ENCODE results near the gene SLC22A23. TPM values are rescaled to one million over a fixed set of nuclear protein-coding genes. Genes with fewer than 3 reads are reported as not detected.

SLC22A23 gene
- total and polyA plus RNA-seq, 2 of the 4 experiments (the other 2 are of a cell fraction): 0.72 to 1.6 TPM

GRCh38 chr6:3318821-3319540 is 137.9 kb downstream of the SLC22A23 start:
- Histone ChIP-seq H4K8ac (ENCODE audit: low read depth in 2 of 2, low read length in 2 of 2) (no peak overlapping the region), H3K9me1 (ENCODE audit: insufficient read depth, low read length) (no peaks in the 10 kb centered on the region; the same call in 1 of the 2 replicates), H3K27ac (ENCODE audit: insufficient read depth, low read length) (no peak overlapping the region), H2AK9ac (replicated peaks; ENCODE audit: low read depth, low read length, poor library complexity) (no peak overlapping the region), H2BK5ac (ENCODE audit: low read depth, low read length, poor library complexity, severe bottlenecking) (no peak overlapping the region), H2AFZ (replicated peaks; ENCODE audit: low read length, poor library complexity) (no peak overlapping the region), H3K4me1 (ENCODE audit: control insufficient read depth, insufficient read depth, low read length) (peaks cover 2% of the 10 kb centered on the region), H4K5ac (ENCODE audit: low read depth, low read length) (no peak overlapping the region), H4K20me1 (ENCODE audit: insufficient read depth, low read length) (no peaks in the 10 kb centered on the region), H2AK5ac (ENCODE audit: low read depth, low read length) (no peak overlapping the region), H3K56ac (ENCODE audit: extremely low read depth, insufficient read depth, low read length) (no peak overlapping the region), H3K9ac (ENCODE audit: low read depth, low read length) (no peak overlapping the region), H3K79me1 (ENCODE audit: low read depth in 1 of 2, low read length in 2 of 2) (no peaks in the 10 kb centered on the region), H3K14ac (replicated peaks; ENCODE audit: low read depth, low read length) (no peak overlapping the region), H2BK20ac (ENCODE audit: low read depth, low read length) (no peak overlapping the region), H4K91ac (ENCODE audit: insufficient read depth, low read depth, low read length) (no peak overlapping the region), H3K9me3 (ENCODE audit: control insufficient read depth, insufficient read depth, low read length) (no peaks in the 10 kb centered on the region; the same call in 1 of the 2 replicates), H3K27me3 (ENCODE audit: control insufficient read depth, insufficient read depth, low read length) (peaks cover 48% of the 10 kb centered on the region), H3K18ac (ENCODE audit: low read depth, low read length) (no peak overlapping the region), H2BK15ac (ENCODE audit: low read depth, low read length) (no peak overlapping the region), H2BK120ac (ENCODE audit: low read depth, low read length) (no peak overlapping the region), H3K36me3 (ENCODE audit: control insufficient read depth, insufficient read depth, low read length) (no peaks in the 10 kb centered on the region), H3K4ac (ENCODE audit: low read depth, low read length) (no peak overlapping the region), H3K23ac (ENCODE audit: low read depth, low read length) (no peak overlapping the region), H3K4me2 (ENCODE audit: low read depth, low read length) (no peak overlapping the region), H3K4me3 (ENCODE audit: insufficient read depth, low read depth, low read length) (no peak overlapping the region)
- intact Hi-C loops (cut with micrococcal nuclease) (no loop called here), dilution Hi-C loops (cut with HindIII; ENCODE audit: low sequenced_read_pairs, unreplicated experiment) (no loop called here), in situ Hi-C loops (cut with MboI; ENCODE audit: low sequenced_read_pairs) (no loop called here)
- no peak for ATAC-seq (ENCODE audit: low read depth)
- TF ChIP-seq RFX5 (IDR thresholded peaks at IDR 0.05; ENCODE audit: low read depth, low read length) (no peak), FOS (IDR thresholded peaks at IDR 0.05; ENCODE audit: low read depth, low read length) (no peak), ELK1 (IDR thresholded peaks at IDR 0.05; ENCODE audit: borderline replicate concordance, low read depth, low read length) (no peak), SMC3 (IDR thresholded peaks at IDR 0.05; ENCODE audit: low read depth, low read length) (no peak), BHLHE40 (IDR thresholded peaks at IDR 0.05; ENCODE audit: low read depth, low read length) (no peak), MXI1 (IDR thresholded peaks at IDR 0.05; ENCODE audit: borderline replicate concordance, low read depth, low read length) (no peak)
- ChIA-PET CTCF (interaction anchor here (0.5 kb wide), 1 partner anchor 1361 kb away, joined by 4 read pairs; no protein-coding TSS in a partner anchor), POLR2A (ENCODE audit: unreplicated experiment) (no interaction called here)
- DNase-seq: no peak
- BruUV-seq (replicated peaks): no TSS peak
- 75% methylated on average over 6 of the region's 13 CpGs; no CpG with 5 or more reads in 1 of the 2 experiments for WGBS, 2 experiments (ENCODE audit: extremely low coverage in 2 of 2, insufficient read length in 1 of 2)
